GM12865 (cell line): ENCODE results near the gene RNMT.

Experiments
- DNase-seq: peaks from one replicate; pipeline ENCODE4 v3.0.0; 2010; ENCODE audit warnings: low read depth
- H3K4me3 ChIP-seq: 2 replicates; pipeline ENCODE4 v1.5.1; 2011; ENCODE audit warnings: mild to moderate bottlenecking, low read depth, low read length, control low read depth
- CTCF ChIP-seq: IDR thresholded peaks from 2 replicates; pipeline ENCODE4 v1.5.1; 2011; ENCODE audit warnings: low read length, control low read depth, low read depth, inconsistent platforms; ENCODE audit not compliant: insufficient read depth; ENCODE audit errors: missing control alignments

RNMT gene

DNA sequence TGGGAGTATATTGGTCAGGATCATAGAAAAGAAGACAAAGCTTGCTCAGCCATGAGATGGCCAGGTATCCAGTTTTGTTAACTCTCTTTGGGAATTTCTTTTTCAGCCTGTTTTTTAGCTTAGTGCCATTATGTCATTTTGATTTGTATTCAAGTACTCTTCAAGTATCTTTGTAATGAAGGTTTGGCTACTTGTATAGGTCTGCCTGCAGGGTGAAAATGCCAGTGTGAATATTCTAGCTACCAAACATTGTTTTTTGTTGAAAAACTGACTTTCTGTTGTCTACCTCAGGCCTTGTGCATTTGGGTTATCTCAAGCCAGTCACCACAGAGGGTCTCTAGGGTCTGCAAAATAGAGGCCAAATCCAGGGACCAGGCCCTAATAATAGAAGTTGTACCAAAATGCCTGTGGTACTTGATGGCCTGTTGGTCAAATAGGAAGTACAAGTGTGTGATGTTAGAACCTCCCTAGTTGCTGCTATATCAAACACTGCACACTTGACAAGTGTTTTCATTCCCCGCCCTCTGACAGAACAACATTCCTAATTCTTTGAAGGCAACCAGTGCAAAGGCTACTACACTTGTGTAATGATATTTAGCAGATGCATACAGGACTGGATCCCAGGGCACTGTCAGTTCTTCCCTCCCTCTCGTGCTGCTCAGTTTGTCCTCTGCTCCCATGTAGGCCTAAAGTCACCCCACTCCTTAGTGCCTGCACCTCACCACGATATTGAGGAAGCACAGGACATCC, 36.4 kb downstream of the RNMT start:
- TF ChIP-seq CTCF = no peak
- no peak for DNase-seq

DNA sequence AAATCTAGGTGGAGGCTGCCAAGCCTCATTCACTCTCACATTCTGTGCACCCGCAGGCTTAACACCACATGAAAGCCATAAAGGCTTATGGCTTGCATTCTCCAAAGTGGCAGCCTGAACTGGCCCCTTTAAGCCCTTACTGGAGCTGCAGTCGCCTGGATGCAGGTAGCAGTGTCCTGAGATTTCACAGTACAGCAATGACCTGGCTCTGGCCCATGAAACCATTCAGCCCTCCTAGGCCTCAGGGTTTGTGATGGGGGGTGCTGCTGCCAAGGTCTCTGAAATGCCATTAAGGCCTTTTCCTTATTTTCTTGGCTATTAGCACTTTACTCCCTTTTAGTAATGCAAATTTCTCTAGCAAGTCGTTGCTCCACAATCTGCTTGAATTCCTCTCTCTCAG, 48.6 kb downstream of the RNMT start:
- H3K4me3 ChIP-seq = no peak overlapping the region
- no peak for DNase-seq
- TF ChIP-seq CTCF = no peak

More for the DNA sequence above, 36.4 kb downstream of the RNMT start:
- no peak overlapping the region for H3K4me3 ChIP-seq

DNA sequence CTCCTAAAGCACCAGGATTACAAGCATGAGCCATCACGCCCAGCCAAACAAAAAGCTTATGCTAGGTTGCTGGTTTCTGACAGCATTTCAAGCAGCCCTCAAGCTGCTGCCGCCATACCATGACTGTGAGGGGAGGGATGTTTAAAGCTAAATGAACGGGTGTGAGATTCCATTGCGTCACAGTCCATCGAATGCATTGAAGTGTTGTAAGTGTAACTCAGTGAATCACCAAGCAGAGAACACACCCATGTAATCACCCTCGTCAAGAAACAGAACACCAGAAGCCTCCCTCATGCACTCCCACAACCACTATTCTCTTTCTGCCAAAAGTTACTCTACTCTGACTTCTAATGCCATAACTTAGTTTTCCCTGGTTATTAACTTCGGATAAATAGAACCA, 64.7 kb downstream of the RNMT start:
- H3K4me3 ChIP-seq = no peak overlapping the region
- no peak for TF ChIP-seq CTCF
- no peak for DNase-seq

- H3K4me3 ChIP-seq = no peak overlapping the region
- TF ChIP-seq CTCF = no peak
- no peak for DNase-seq
Observed at GRCh38 chr18:13793819-13794218, 67.3 kb downstream of the RNMT start.

- DNase-seq = no peak
- TF ChIP-seq CTCF = no peak
- no peak overlapping the region for H3K4me3 ChIP-seq
Observed at GRCh38 chr18:13796515-13796914, 70.0 kb downstream of the RNMT start.

DNA sequence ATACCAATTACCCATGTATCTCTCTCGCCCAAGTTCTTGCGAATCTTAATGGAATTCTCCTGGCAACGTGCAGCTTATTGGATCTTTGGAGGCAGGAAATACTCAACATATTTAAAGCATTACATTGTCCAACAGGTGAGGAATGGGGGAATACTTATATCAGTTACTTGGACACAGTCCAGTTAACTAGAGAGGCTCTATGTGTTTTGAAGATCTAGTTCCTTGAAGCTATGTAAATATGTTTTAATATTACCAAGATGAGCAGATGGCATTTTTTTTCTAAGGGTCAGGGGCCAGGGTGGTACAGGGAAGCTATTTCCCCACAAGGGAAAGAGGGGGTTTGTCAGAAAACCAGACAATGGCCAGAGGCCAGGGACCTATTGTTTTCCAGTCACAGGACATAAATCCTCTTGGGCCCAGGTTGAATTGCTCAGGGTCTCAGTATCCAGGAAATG, 70.7 kb downstream of the RNMT start:
- no peak for TF ChIP-seq CTCF
- no peak for DNase-seq
- H3K4me3 ChIP-seq = no peak overlapping the region

- no peak for DNase-seq
- TF ChIP-seq CTCF = no peak
- H3K4me3 ChIP-seq = no peak overlapping the region
Observed at GRCh38 chr18:13799396-13799795, 72.9 kb downstream of the RNMT start.
